Activated naive CD8-positive, alpha-beta T cell treated with anti-CD3 and anti-CD28 coated beads for 36 hours (primary cell): ENCODE measurements around the gene TMEM244. TPM values are rescaled to one million over a fixed set of nuclear protein-coding genes. Genes with fewer than 3 reads are reported as not detected.
"Not testable (repeated sequence)": the region's sequence is repeated elsewhere in the genome, so short reads cannot be mapped to it uniquely, and the experiment has no call there.

Experiments used
- DNase-seq: peaks from one replicate; pipeline ENCODE4 v3.0.0; 2021
- H3K27ac Mint-ChIP-seq: one replicate; pipeline ENCODE4 v1.8.0; 2022; ENCODE audit warnings: mild to moderate bottlenecking, moderate library complexity, mixed read lengths
- H3K27me3 Mint-ChIP-seq: one replicate; pipeline ENCODE4 v1.8.0; 2022; ENCODE audit warnings: mild to moderate bottlenecking, mixed read lengths
- H3K36me3 Mint-ChIP-seq: one replicate; pipeline ENCODE4 v1.8.0; 2021; ENCODE audit warnings: mild to moderate bottlenecking, mixed read lengths
- H3K4me1 Mint-ChIP-seq: one replicate; pipeline ENCODE4 v1.8.0; 2021; ENCODE audit warnings: mixed read lengths
- H3K4me3 Mint-ChIP-seq: one replicate; pipeline ENCODE4 v1.8.0; 2022; ENCODE audit warnings: mild to moderate bottlenecking, moderate library complexity, mixed read lengths
- H3K9me3 Mint-ChIP-seq: one replicate; pipeline ENCODE4 v1.8.0; 2022; ENCODE audit warnings: mixed read lengths
- total RNA-seq, 2 experiments: library from RNA; stranded (reverse); gene quantifications; one replicate each; pipeline ENCODE4 v1.2.3, GENCODE V29; 2021

TMEM244 gene
- total RNA-seq, 2 experiments from 2014 or later: not detected

GRCh38 chr6:129802920-129803319 is 58.2 kb downstream of the TMEM244 start:
- not testable (repeated sequence) for H3K9me3 Mint-ChIP-seq, H3K36me3 Mint-ChIP-seq, H3K4me3 Mint-ChIP-seq, H3K4me1 Mint-ChIP-seq, H3K27me3 Mint-ChIP-seq, DNase-seq, H3K27ac Mint-ChIP-seq

- H3K9me3 Mint-ChIP-seq: peaks cover 5% of the 10 kb centered on the region
- no peaks in the 10 kb centered on the region for H3K36me3 Mint-ChIP-seq
- H3K27me3 Mint-ChIP-seq: no peaks in the 10 kb centered on the region
- no peaks in the 10 kb centered on the region for H3K4me1 Mint-ChIP-seq
- DNase-seq: no peak
- no peak overlapping the region for H3K4me3 Mint-ChIP-seq
- no peak overlapping the region for H3K27ac Mint-ChIP-seq
Measured at GRCh38 chr6:129801909-129802308, 59.2 kb downstream of the TMEM244 start.

- Mint-ChIP-seq H3K4me3 (no peak overlapping the region), H3K9me3 (no peaks in the 10 kb centered on the region), H3K27me3 (peaks cover 11% of the 10 kb centered on the region), H3K36me3 (peaks cover 2% of the 10 kb centered on the region), H3K4me1 (peaks cover 2% of the 10 kb centered on the region), H3K27ac (no peak overlapping the region)
- DNase-seq: no peak
Measured at GRCh38 chr6:129795261-129795660, 65.9 kb downstream of the TMEM244 start.

- no peak overlapping the region for H3K4me3 Mint-ChIP-seq
- H3K4me1 Mint-ChIP-seq: peaks cover 2% of the 10 kb centered on the region
- no peaks in the 10 kb centered on the region for H3K9me3 Mint-ChIP-seq
- H3K27ac Mint-ChIP-seq: no peak overlapping the region
- no peak for DNase-seq
- H3K27me3 Mint-ChIP-seq: peaks cover 11% of the 10 kb centered on the region
- peaks cover 2% of the 10 kb centered on the region for H3K36me3 Mint-ChIP-seq
Measured at GRCh38 chr6:129793447-129793846, 67.7 kb downstream of the TMEM244 start.

GRCh38 chr6:129792049-129792448 is 69.1 kb downstream of the TMEM244 start:
- Mint-ChIP-seq H3K4me3 (no peak overlapping the region), H3K27ac (no peak overlapping the region), H3K27me3 (peaks cover 11% of the 10 kb centered on the region), H3K4me1 (peaks cover 2% of the 10 kb centered on the region), H3K36me3 (peaks cover 2% of the 10 kb centered on the region), H3K9me3 (no peaks in the 10 kb centered on the region)
- DNase-seq: no peak

- DNase-seq: no peak
- H3K27ac Mint-ChIP-seq: no peak overlapping the region
- peaks cover 2% of the 10 kb centered on the region for H3K36me3 Mint-ChIP-seq
- H3K4me3 Mint-ChIP-seq: no peak overlapping the region
- no peaks in the 10 kb centered on the region for H3K9me3 Mint-ChIP-seq
- H3K27me3 Mint-ChIP-seq: peaks cover 11% of the 10 kb centered on the region
- H3K4me1 Mint-ChIP-seq: peaks cover 2% of the 10 kb centered on the region
Measured at GRCh38 chr6:129790785-129791184, 70.3 kb downstream of the TMEM244 start.

- Mint-ChIP-seq H3K4me1 (peaks cover 2% of the 10 kb centered on the region), H3K9me3 (no peaks in the 10 kb centered on the region), H3K36me3 (peaks cover 2% of the 10 kb centered on the region), H3K27ac (no peak overlapping the region), H3K4me3 (no peak overlapping the region), H3K27me3 (peaks cover 16% of the 10 kb centered on the region)
- no peak for DNase-seq
Measured at GRCh38 chr6:129789974-129790373, 71.1 kb downstream of the TMEM244 start.

- no peaks in the 10 kb centered on the region for H3K4me1 Mint-ChIP-seq
- peaks cover 10% of the 10 kb centered on the region for H3K27me3 Mint-ChIP-seq
- H3K36me3 Mint-ChIP-seq: peaks cover 2% of the 10 kb centered on the region
- H3K9me3 Mint-ChIP-seq: no peaks in the 10 kb centered on the region
- no peak overlapping the region for H3K4me3 Mint-ChIP-seq
- no peak for DNase-seq
- H3K27ac Mint-ChIP-seq: no peak overlapping the region
Measured at GRCh38 chr6:129787816-129788215, 73.3 kb downstream of the TMEM244 start.

GRCh38 chr6:129786548-129786947 is 74.6 kb downstream of the TMEM244 start:
- H3K27me3 Mint-ChIP-seq: peaks cover 8% of the 10 kb centered on the region
- H3K4me1 Mint-ChIP-seq: no peaks in the 10 kb centered on the region
- no peak overlapping the region for H3K27ac Mint-ChIP-seq
- H3K36me3 Mint-ChIP-seq: no peaks in the 10 kb centered on the region
- no peak for DNase-seq
- H3K9me3 Mint-ChIP-seq: no peaks in the 10 kb centered on the region
- no peak overlapping the region for H3K4me3 Mint-ChIP-seq

GRCh38 chr6:129785756-129786135 is 75.4 kb downstream of the TMEM244 start:
- no peak for DNase-seq
- Mint-ChIP-seq H3K27me3 (peaks cover 11% of the 10 kb centered on the region), H3K27ac (no peak overlapping the region), H3K36me3 (no peaks in the 10 kb centered on the region), H3K4me1 (no peaks in the 10 kb centered on the region), H3K4me3 (no peak overlapping the region), H3K9me3 (no peaks in the 10 kb centered on the region)

GRCh38 chr6:129785047-129785755 is 75.9 kb downstream of the TMEM244 start:
- peaks cover 11% of the 10 kb centered on the region for H3K27me3 Mint-ChIP-seq
- DNase-seq: no peak
- H3K4me1 Mint-ChIP-seq: no peaks in the 10 kb centered on the region
- H3K27ac Mint-ChIP-seq: no peak overlapping the region
- no peaks in the 10 kb centered on the region for H3K36me3 Mint-ChIP-seq
- no peaks in the 10 kb centered on the region for H3K9me3 Mint-ChIP-seq
- no peak overlapping the region for H3K4me3 Mint-ChIP-seq

Other genes starting within 250 kb of the TMEM244 start
- gene ARHGAP18, start 151.1 kb downstream of the TMEM244 start, total RNA-seq: 1 to 10 TPM; 7.0 to 8.9 TPM
- 10 to 100 TPM; 11.1 to 12.9 TPM for gene L3MBTL3, start 157.3 kb upstream of the TMEM244 start, total RNA-seq